ENCODE results near the gene AMACR.
A peak's percentile ranks its signal among the peaks of the same experiment; 100 is the strongest.

The AMACR gene

DNA sequence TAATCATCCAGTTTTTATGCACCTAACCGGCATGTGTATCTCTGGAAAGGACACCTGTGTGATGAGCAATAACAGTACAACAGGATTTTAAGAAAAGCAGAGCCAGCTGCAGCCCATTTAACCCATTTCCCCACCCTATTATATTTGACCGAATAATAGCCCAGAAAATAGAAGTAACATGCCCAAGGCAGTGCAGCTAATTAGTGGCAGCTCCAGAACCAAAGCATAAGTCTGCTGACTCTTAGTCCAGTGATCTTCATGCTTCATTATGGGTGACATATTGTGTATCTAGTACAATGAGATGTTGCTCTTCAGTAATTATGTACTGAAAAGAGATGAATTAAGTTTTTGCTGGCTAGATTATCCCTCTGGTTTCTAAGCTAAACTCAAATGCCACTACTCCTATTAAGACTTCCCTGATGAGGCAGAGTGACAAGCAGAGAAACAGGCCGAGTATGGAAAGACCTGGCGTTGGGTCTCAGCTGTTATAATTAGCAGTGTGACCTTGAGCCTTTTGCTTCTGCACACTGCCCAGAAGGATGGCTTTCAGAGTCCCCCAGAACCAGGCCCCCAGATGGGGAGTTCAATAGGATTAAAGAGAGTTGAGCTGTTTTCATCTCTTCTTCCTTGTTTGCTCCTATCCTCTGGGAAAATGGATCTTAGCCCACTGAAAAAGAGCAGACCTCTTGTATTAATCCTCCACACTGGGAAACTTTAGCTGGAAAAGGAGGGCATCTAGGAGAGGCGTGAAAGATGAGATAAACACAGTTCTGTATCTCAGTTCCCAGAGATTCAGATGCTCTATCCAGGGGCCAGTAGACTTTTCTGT, 45.9 kb upstream of the AMACR start:
- no peak for DNase-seq (ENCODE audit: low read depth)
- no peak overlapping the region for H3K4me3 ChIP-seq (ENCODE audit: low read depth, low read length)
- TF ChIP-seq, protein P1, sequence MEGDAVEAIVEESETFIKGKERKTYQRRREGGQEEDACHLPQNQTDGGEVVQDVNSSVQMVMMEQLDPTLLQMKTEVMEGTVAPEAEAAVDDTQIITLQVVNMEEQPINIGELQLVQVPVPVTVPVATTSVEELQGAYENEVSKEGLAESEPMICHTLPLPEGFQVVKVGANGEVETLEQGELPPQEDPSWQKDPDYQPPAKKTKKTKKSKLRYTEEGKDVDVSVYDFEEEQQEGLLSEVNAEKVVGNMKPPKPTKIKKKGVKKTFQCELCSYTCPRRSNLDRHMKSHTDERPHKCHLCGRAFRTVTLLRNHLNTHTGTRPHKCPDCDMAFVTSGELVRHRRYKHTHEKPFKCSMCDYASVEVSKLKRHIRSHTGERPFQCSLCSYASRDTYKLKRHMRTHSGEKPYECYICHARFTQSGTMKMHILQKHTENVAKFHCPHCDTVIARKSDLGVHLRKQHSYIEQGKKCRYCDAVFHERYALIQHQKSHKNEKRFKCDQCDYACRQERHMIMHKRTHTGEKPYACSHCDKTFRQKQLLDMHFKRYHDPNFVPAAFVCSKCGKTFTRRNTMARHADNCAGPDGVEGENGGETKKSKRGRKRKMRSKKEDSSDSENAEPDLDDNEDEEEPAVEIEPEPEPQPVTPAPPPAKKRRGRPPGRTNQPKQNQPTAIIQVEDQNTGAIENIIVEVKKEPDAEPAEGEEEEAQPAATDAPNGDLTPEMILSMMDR (IDR thresholded peaks at IDR 0.05; ENCODE audit: low read depth, low read length) = no peak
- TF ChIP-seq MYC (IDR thresholded peaks at IDR 0.05; ENCODE audit: low read depth, low read length) = no peak
- TF ChIP-seq, protein P2, sequence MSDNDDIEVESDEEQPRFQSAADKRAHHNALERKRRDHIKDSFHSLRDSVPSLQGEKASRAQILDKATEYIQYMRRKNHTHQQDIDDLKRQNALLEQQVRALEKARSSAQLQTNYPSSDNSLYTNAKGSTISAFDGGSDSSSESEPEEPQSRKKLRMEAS (IDR thresholded peaks at IDR 0.05; ENCODE audit: low read depth, low read length) = no peak
- no peak for TF ChIP-seq POLR2A (IDR thresholded peaks at IDR 0.05; ENCODE audit: extremely low read depth, insufficient read length)

DNA sequence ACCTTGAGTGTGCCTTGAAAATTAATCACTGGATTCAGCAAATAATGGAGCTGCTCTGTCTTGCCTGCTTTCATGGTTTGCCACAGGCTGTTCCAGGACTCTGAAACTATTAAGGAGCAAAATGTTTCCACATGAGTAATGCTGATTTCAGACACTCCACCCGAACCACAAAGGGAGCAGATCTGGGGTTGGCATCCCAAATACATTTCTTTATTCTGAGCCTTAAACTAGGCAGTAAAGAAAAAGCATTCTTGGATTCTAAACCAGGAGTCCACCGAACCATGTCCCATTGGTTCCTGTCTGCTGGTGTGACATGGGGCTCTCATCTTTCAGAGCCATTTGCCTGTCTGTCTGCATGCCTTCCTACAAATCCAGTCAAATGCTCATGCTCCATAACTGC, 45.3 kb upstream of the AMACR start:
- TF ChIP-seq, protein P1 (IDR thresholded peaks at IDR 0.05; ENCODE audit: low read depth, low read length) = no peak
- TF ChIP-seq, protein P2 (IDR thresholded peaks at IDR 0.05; ENCODE audit: low read depth, low read length) = no peak
- TF ChIP-seq POLR2A (IDR thresholded peaks at IDR 0.05; ENCODE audit: extremely low read depth, insufficient read length) (no peak), MYC (IDR thresholded peaks at IDR 0.05; ENCODE audit: low read depth, low read length) (no peak)
- no peak overlapping the region for H3K4me3 ChIP-seq (ENCODE audit: low read depth, low read length)
- DNase-seq (ENCODE audit: low read depth) = no peak

DNA sequence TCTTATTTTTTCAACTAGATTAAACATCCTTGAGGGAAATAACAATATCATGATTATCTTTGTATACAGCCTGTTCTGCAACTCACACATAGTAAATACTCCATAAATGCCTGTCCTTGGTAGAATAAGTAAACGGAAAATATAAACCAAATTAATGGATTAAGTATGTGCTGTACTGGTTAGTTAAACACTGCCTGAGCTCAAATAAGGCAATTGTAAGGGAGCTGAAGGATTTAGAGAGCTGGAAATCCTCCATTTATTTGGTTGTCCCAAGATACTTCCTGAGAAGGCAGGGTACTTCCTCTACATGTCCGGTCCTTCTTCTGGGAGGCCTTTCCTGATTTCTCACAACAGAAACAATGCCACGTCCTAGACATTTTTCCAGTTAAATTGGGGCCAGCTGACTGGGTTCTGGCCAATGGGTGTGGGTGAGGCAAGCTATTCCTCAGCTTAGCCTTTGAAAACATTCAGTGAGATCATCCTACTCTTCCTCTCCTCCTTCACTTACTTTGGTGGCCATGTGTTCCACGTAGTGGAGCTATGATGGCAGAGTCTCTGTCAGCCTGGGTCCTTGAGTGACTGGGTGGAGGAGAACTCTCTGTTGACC, 43.6 kb upstream of the AMACR start:
- no peak overlapping the region for H3K4me3 ChIP-seq (ENCODE audit: low read depth, low read length)
- TF ChIP-seq MYC (IDR thresholded peaks at IDR 0.05; ENCODE audit: low read depth, low read length) = no peak
- TF ChIP-seq, protein P2 (IDR thresholded peaks at IDR 0.05; ENCODE audit: low read depth, low read length) = no peak
- TF ChIP-seq POLR2A (IDR thresholded peaks at IDR 0.05; ENCODE audit: extremely low read depth, insufficient read length) = no peak
- TF ChIP-seq, protein P1 (IDR thresholded peaks at IDR 0.05; ENCODE audit: low read depth, low read length) = no peak
- no peak for DNase-seq (ENCODE audit: low read depth)

DNA sequence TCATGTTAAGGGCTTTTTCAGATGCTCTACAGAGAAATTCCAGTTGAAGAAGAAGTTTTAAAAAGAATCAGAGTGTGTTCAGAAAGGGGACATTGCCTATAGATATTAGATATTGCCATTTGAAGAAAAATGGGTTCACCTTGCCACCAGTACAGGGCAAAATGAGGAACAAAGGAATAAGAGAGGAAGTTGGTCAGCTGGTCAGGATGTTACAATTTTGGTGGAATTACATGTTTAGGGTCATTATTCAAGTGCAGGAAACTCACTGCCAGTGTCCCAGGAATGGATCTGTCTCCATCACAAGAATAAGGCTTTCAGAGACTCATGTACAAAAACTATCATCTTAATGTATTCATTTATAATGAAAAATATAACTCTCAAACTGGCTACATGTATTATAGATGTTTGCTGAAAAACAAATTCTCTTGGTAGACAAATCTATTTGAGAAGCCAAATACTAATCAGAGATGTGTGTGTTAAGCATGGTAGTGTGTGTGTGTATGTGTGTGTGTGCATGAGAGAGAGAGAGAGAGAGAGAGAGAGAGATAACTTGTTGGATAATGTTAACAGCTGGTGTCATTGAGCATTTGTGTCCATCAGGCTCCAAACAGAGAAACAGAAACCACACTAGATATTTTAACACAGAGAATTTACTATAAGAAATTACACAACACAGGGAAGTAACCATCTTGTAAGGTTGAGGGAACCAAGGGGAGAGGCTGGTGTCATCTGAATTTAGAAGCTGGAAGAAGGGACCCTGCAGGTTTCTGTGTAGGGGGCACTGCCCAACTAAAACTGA, 40.1 kb upstream of the AMACR start:
- H3K4me3 ChIP-seq (ENCODE audit: low read depth, low read length) = no peak overlapping the region
- TF ChIP-seq MYC (IDR thresholded peaks at IDR 0.05; ENCODE audit: low read depth, low read length) (no peak), POLR2A (IDR thresholded peaks at IDR 0.05; ENCODE audit: extremely low read depth, insufficient read length) (no peak)
- TF ChIP-seq, protein P1 (IDR thresholded peaks at IDR 0.05; ENCODE audit: low read depth, low read length) = no peak
- TF ChIP-seq, protein P2 (IDR thresholded peaks at IDR 0.05; ENCODE audit: low read depth, low read length) = no peak
- DNase-seq (ENCODE audit: low read depth) = peak; percentile 14

DNA sequence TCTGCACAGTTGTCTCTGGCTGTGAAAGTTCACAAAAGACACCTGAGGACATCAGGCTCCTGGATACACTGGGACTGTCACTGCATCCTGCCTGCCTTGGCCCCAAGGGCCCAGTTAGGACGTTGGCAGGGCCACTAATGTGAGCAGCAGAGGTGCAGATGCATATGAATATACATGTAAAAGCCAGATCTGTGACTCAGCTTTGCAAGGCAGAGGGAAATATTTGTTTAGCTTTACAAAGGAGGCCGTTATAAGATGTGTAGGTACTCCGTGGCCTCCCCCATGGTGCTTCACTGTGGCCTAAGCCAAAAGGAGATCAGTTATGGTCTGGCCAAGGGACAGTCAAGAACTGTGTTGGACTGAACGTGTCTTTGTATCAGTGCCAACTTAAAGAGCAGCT, 39.3 kb upstream of the AMACR start:
- TF ChIP-seq, protein P1 (IDR thresholded peaks at IDR 0.05; ENCODE audit: low read depth, low read length) = no peak
- TF ChIP-seq MYC (IDR thresholded peaks at IDR 0.05; ENCODE audit: low read depth, low read length) (no peak), POLR2A (IDR thresholded peaks at IDR 0.05; ENCODE audit: extremely low read depth, insufficient read length) (no peak)
- TF ChIP-seq, protein P2 (IDR thresholded peaks at IDR 0.05; ENCODE audit: low read depth, low read length) = no peak
- no peak for DNase-seq (ENCODE audit: low read depth)
- H3K4me3 ChIP-seq (ENCODE audit: low read depth, low read length) = no peak overlapping the region

Measured in NB4 (cell line).